Measurements from ENCODE around the gene MAPK7.

MAPK7 gene

GRCh38 chr17:19415806-19416775 is 37.8 kb downstream of the MAPK7 start:
- DNase-seq (ENCODE audit: low read depth, low spot score): no peak

- DNase-seq (ENCODE audit: low read depth, low spot score): no peak
Observed at GRCh38 chr17:19417611-19418010, 39.3 kb downstream of the MAPK7 start.

GRCh38 chr17:19418251-19418992 is 40.1 kb downstream of the MAPK7 start:
- DNase-seq (ENCODE audit: low read depth, low spot score): no peak

- DNase-seq (ENCODE audit: low read depth, low spot score): no peak
Observed at GRCh38 chr17:19421219-19421618, 42.9 kb downstream of the MAPK7 start.

GRCh38 chr17:19421926-19422325 is 43.6 kb downstream of the MAPK7 start:
- no peak for DNase-seq (ENCODE audit: low read depth, low spot score)

- no peak for DNase-seq (ENCODE audit: low read depth, low spot score)
Observed at GRCh38 chr17:19424934-19425868, 46.9 kb downstream of the MAPK7 start.

- no peak for DNase-seq (ENCODE audit: low read depth, low spot score)
Observed at GRCh38 chr17:19426631-19427030, 48.3 kb downstream of the MAPK7 start.

- no peak for DNase-seq (ENCODE audit: low read depth, low spot score)
Observed at GRCh38 chr17:19431691-19432090, 53.4 kb downstream of the MAPK7 start.

All from activated naive CD8-positive, alpha-beta T cell treated with anti-CD3 and anti-CD28 coated beads, Interleukin-2, amount 50 U/mL, for 16 hours (primary cell).